Neural progenitor cell (in vitro differentiated cells): Measurements from ENCODE around the gene PHLPP1. TPM values are rescaled to one million over a fixed set of nuclear protein-coding genes. Genes with fewer than 3 reads are reported as not detected.

ENCODE experiments used
- DNase-seq: peaks from one replicate; pipeline ENCODE4 v3.0.0-alpha.2; 2016; ENCODE audit warnings: low spot score
- H2AFZ ChIP-seq: fragments of 200-600 bp; sonication (generic); replicated peaks from 2 replicates; pipeline ENCODE4 v1.6.1; 2016; ENCODE audit warnings: antibody characterized with exemption
- H3F3A ChIP-seq: fragments of 200-600 bp; sonication (generic); 2 replicates; pipeline ENCODE4 v1.6.1; 2016; ENCODE audit warnings: antibody characterized with exemption, low read depth
- H3K27ac ChIP-seq: fragments of 200-600 bp; sonication (generic); 2 replicates; pipeline ENCODE4 v1.5.1; 2016; ENCODE audit warnings: mild to moderate bottlenecking
- H3K27me3 ChIP-seq: fragments of 200-600 bp; sonication (generic); 2 replicates; pipeline ENCODE4 v1.6.1; 2016; ENCODE audit warnings: mild to moderate bottlenecking, moderate library complexity
- H3K36me3 ChIP-seq: fragments of 200-600 bp; sonication (generic); 2 replicates; pipeline ENCODE4 v1.5.1; 2016
- H3K4me1 ChIP-seq: fragments of 200-600 bp; sonication (generic); 2 replicates; pipeline ENCODE4 v1.6.1; 2016; ENCODE audit warnings: mixed run types
- H3K4me2 ChIP-seq: fragments of 200-600 bp; sonication (generic); 2 replicates; pipeline ENCODE4 v1.6.1; 2016
- H3K4me3 ChIP-seq: fragments of 200-600 bp; sonication (generic); 2 replicates; pipeline ENCODE4 v1.5.1; 2016
- H3K79me2 ChIP-seq: fragments of 200-600 bp; sonication (generic); 2 replicates; pipeline ENCODE4 v1.6.1; 2016; ENCODE audit warnings: low read depth
- H3K9ac ChIP-seq: fragments of 200-600 bp; sonication (generic); 2 replicates; pipeline ENCODE4 v1.6.1; 2016
- H3K9me3 ChIP-seq: fragments of 200-600 bp; sonication (generic); 2 replicates; pipeline ENCODE4 v1.5.1; 2016; ENCODE audit warnings: low read depth
- H4K20me1 ChIP-seq: fragments of 200-600 bp; sonication (generic); 2 replicates; pipeline ENCODE4 v1.6.1; 2016; ENCODE audit warnings: low read depth
- H3K27ac Mint-ChIP-seq: 3 replicates; pipeline ENCODE4 v1.8.0; 2021; ENCODE audit warnings: mixed read lengths
- H3K27me3 Mint-ChIP-seq: 2 replicates; pipeline ENCODE4 v1.8.0; 2022; ENCODE audit warnings: low read depth, mild to moderate bottlenecking, inconsistent platforms, moderate library complexity, mixed read lengths; ENCODE audit not compliant: insufficient read depth
- H3K36me3 Mint-ChIP-seq: 3 replicates; pipeline ENCODE4 v1.8.0; 2021; ENCODE audit warnings: mixed read lengths
- H3K4me1 Mint-ChIP-seq: 3 replicates; pipeline ENCODE4 v1.8.0; 2021; ENCODE audit warnings: mixed read lengths
- H3K4me3 Mint-ChIP-seq: 3 replicates; pipeline ENCODE4 v1.8.0; 2021; ENCODE audit warnings: mild to moderate bottlenecking, moderate library complexity, mixed read lengths
- H3K9me3 Mint-ChIP-seq: 3 replicates; pipeline ENCODE4 v1.8.0; 2020; ENCODE audit warnings: mixed read lengths
- EZH2 ChIP-seq: fragments of 200-600 bp; sonication (generic); IDR thresholded peaks from 2 replicates; pipeline ENCODE4 v1.6.1; 2017; ENCODE audit warnings: antibody characterized with exemption, mild to moderate bottlenecking, moderate library complexity
- EZH2phosphoT487 ChIP-seq: fragments of 200-600 bp; sonication (generic); IDR thresholded peaks from 2 replicates; pipeline ENCODE4 v1.6.1; 2017; ENCODE audit warnings: antibody characterized with exemption
- total RNA-seq: library from RNA; depleted of rRNA; stranded (reverse); fragments of >200 nt; gene quantifications from 2 replicates; pipeline ENCODE4 v1.2.3, GENCODE V29; 2015; ENCODE audit warnings: low replicate concordance
- TF ChIP-seq, protein P1 (sequence below): fragments of 200-600 bp; sonication (generic); IDR thresholded peaks from 2 replicates; pipeline ENCODE4 v1.5.1; 2017; ENCODE audit warnings: antibody characterized with exemption, mild to moderate bottlenecking

PHLPP1 gene
- total RNA-seq, 1 donor from 2014 or later, result 20.8 TPM

- H3K27ac ChIP-seq, result no peak overlapping the region
- no peak overlapping the region for H3K4me2 ChIP-seq
- Mint-ChIP-seq H3K36me3 (no peaks in the 10 kb centered on the region), H3K27me3 (peaks cover 6% of the 10 kb centered on the region), H3K27ac (no peak overlapping the region), H3K4me1 (peaks cover 24% of the 10 kb centered on the region), H3K9me3 (no peaks in the 10 kb centered on the region), H3K4me3 (no peak overlapping the region)
- DNase-seq, result no peak
- no peaks in the 10 kb centered on the region for H4K20me1 ChIP-seq
- no peak overlapping the region for H2AFZ ChIP-seq
- H3K9me3 ChIP-seq, result no peaks in the 10 kb centered on the region
- no peaks in the 10 kb centered on the region for H3K79me2 ChIP-seq
- TF ChIP-seq, protein P1, sequence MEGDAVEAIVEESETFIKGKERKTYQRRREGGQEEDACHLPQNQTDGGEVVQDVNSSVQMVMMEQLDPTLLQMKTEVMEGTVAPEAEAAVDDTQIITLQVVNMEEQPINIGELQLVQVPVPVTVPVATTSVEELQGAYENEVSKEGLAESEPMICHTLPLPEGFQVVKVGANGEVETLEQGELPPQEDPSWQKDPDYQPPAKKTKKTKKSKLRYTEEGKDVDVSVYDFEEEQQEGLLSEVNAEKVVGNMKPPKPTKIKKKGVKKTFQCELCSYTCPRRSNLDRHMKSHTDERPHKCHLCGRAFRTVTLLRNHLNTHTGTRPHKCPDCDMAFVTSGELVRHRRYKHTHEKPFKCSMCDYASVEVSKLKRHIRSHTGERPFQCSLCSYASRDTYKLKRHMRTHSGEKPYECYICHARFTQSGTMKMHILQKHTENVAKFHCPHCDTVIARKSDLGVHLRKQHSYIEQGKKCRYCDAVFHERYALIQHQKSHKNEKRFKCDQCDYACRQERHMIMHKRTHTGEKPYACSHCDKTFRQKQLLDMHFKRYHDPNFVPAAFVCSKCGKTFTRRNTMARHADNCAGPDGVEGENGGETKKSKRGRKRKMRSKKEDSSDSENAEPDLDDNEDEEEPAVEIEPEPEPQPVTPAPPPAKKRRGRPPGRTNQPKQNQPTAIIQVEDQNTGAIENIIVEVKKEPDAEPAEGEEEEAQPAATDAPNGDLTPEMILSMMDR, result no peak
- TF ChIP-seq EZH2phosphoT487 (no peak), EZH2 (no peak)
- no peaks in the 10 kb centered on the region for H3F3A ChIP-seq
- H3K27me3 ChIP-seq, result no peaks in the 10 kb centered on the region
- no peaks in the 10 kb centered on the region for H3K36me3 ChIP-seq
- H3K4me3 ChIP-seq, result no peak overlapping the region
- H3K9ac ChIP-seq, result no peak overlapping the region
- H3K4me1 ChIP-seq, result peaks cover 9% of the 10 kb centered on the region
These were observed 269.4 kb downstream of the PHLPP1 start for GRCh38 chr18:62984656-62985315.

DNA sequence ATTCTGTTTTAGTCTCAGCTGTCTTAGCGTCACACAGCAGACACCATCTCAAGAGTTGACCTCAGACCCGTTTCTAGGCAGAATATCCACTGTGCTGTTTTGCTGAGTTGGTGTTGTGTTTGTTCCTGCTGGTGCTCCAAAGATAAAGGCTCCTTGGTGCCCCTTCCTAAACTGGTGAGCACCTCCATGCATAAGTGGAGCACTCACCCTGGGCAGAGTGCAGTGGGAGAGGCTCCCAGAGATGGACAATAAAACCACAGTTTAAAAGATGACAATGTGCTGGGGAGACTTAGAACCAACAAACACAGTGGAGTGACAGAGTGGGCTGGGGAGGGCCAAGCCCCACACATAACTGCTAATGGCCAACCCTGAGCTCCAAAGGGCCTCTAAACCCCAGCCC lies 271.1 kb downstream of the PHLPP1 start:
- peaks cover 4% of the 10 kb centered on the region for H3K27me3 Mint-ChIP-seq
- peak overlapping the region; percentile 61 for H3K27ac Mint-ChIP-seq
- Histone ChIP-seq H3K4me3 (no peak overlapping the region), H3K79me2 (no peaks in the 10 kb centered on the region), H3K36me3 (no peaks in the 10 kb centered on the region), H3K27me3 (no peaks in the 10 kb centered on the region), H3K9me3 (no peaks in the 10 kb centered on the region), H3K4me1 (peaks cover 3% of the 10 kb centered on the region), H3F3A (no peaks in the 10 kb centered on the region), H3K4me2 (no peak overlapping the region), H3K27ac (no peak overlapping the region), H3K9ac (no peak overlapping the region), H2AFZ (no peak overlapping the region), H4K20me1 (no peaks in the 10 kb centered on the region)
- no peak overlapping the region for H3K4me3 Mint-ChIP-seq
- DNase-seq, result no peak
- H3K36me3 Mint-ChIP-seq, result no peaks in the 10 kb centered on the region
- peaks cover 21% of the 10 kb centered on the region for H3K4me1 Mint-ChIP-seq
- H3K9me3 Mint-ChIP-seq, result no peaks in the 10 kb centered on the region
- TF ChIP-seq EZH2 (no peak), EZH2phosphoT487 (no peak)
- TF ChIP-seq, protein P1, result no peak

DNA sequence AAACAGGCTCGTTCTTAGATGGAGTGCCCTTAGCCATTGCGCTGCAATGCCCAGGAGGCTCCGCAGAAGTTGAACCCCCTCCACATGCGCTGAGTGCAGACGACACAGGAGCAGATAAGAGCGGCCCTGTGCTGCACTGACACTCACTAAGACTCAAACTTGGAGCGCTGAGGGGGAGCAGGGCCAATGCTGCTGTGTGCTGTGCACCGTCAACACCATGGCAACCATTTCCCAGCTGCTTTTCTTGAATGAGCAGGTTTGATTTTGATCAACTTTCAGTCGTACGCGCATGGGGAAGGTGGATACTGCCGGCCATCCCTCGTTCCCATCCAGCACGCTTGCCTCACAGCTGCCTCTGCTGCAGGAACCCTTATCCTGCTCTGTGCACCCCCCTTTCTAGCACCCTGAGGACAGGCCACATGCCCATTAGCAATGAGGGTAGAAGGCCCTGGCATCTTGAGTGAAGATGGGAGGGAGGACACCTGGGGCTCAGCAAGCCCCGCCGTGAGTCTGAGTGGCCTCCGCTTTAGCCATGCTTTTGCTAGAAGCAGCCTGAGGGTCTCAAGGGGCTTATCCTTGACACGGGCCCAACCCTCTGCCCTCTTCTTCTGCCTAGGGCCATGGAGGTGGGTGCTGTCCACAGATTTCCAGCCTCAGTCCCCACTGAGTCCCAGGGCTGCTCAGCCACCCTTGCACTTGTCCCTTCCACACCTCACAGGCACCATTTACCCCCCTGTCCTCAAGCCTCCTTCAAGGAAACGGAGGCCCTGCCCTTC lies 271.9 kb downstream of the PHLPP1 start:
- Histone ChIP-seq H3K79me2 (no peaks in the 10 kb centered on the region), H3K4me2 (no peak overlapping the region), H4K20me1 (no peaks in the 10 kb centered on the region), H3K4me3 (no peak overlapping the region), H3K27ac (no peak overlapping the region), H3K4me1 (peaks cover 3% of the 10 kb centered on the region), H3K9me3 (no peaks in the 10 kb centered on the region), H3K9ac (no peak overlapping the region), H2AFZ (no peak overlapping the region), H3K36me3 (no peaks in the 10 kb centered on the region), H3K27me3 (no peaks in the 10 kb centered on the region), H3F3A (no peaks in the 10 kb centered on the region)
- Mint-ChIP-seq H3K27ac (peak overlapping the region; percentile 76), H3K36me3 (no peaks in the 10 kb centered on the region), H3K4me3 (no peak overlapping the region), H3K27me3 (peaks cover 6% of the 10 kb centered on the region), H3K4me1 (peaks cover 21% of the 10 kb centered on the region), H3K9me3 (no peaks in the 10 kb centered on the region)
- DNase-seq, result no peak
- TF ChIP-seq, protein P1, result no peak
- TF ChIP-seq EZH2phosphoT487, result no peak
- TF ChIP-seq EZH2, result no peak
